Peyer's patch (tissue), 4 donors: Measurements from ENCODE around the gene OSBPL3.

ENCODE experiments used
- CTCF ChIP-seq, 6 experiments: fragments of 450-650 bp in 4 of 6; fragments of 200-600 bp in 2 of 6; sonication (generic) in 1 of 6; IDR thresholded peaks; one replicate each; pipeline ENCODE4 v1.5.1; 2017 to 2019; ENCODE audit warnings: antibody characterized with exemption in 6 of 6, mild to moderate bottlenecking in 3 of 6, moderate library complexity in 1 of 6
- POLR2A ChIP-seq, 2 donors: fragments of 450-650 bp; IDR thresholded peaks; one replicate each; pipeline ENCODE4 v1.5.1; 2017; ENCODE audit warnings: antibody characterized with exemption in 2 of 2, mild to moderate bottlenecking in 2 of 2, moderate library complexity in 2 of 2

- TF ChIP-seq CTCF (IDR thresholded peaks at IDR 0.05) (no peak), POLR2A (IDR thresholded peaks at IDR 0.05) (no peak)
These were observed 177.7 kb downstream of the OSBPL3 start for GRCh38 chr7:24802300-24802699.
